Endothelial cell of umbilical vein (primary cell): ENCODE results near the gene ZDHHC18. TPM values are rescaled to one million over a fixed set of nuclear protein-coding genes. Genes with fewer than 3 reads are reported as not detected.

ENCODE experiments used
- BruUV-seq: library from RNA; stranded (reverse); fragments of 400-500 nt; replicated peaks from 2 replicates; lab custom pipeline; 2021; lab: Mats Ljungman, UMichigan
- CTCF ChIA-PET: fragments of 300-600, 350-600 bp; sonication (Branson Sonifier 250); formaldehyde crosslinking; loops from one replicate; lab custom pipeline; 2021; ENCODE audit warnings: antibody characterized with exemption, inconsistent platforms; lab: Charles Lee
- POLR2A ChIA-PET: fragments of 300-600, 350-600 bp; sonication (Branson Sonifier 250); formaldehyde crosslinking; loops from one replicate; lab custom pipeline; 2021; ENCODE audit warnings: antibody characterized with exemption, inconsistent platforms; lab: Charles Lee
- DNase-seq: peaks from one replicate; pipeline ENCODE4 v3.0.0-alpha.2; 2011; ENCODE audit warnings: low read depth, low spot score
- FAIRE-seq: peaks from 2 replicates; lab custom pipeline; 2011; peaks lifted over from hg19 to GRCh38; lab: Jason Lieb, UNC
- H2AFZ ChIP-seq: 2 replicates; pipeline ENCODE4 v1.6.0; 2012; ENCODE audit warnings: low read depth, low read length, control low read depth, inconsistent platforms
- H3K27ac ChIP-seq: 2 replicates; pipeline ENCODE4 v1.5.1; 2011; ENCODE audit warnings: low read depth, mild to moderate bottlenecking, control low read depth, low read length, moderate library complexity; ENCODE audit not compliant: insufficient read depth
- H3K27me3 ChIP-seq, 2 experiments: 2 replicates each; pipeline versions ENCODE4 v1.6.0 to v1.6.1; 2011; ENCODE audit warnings: low read length in 2 of 2, mixed read lengths in 1 of 2; ENCODE audit not compliant: control insufficient read depth in 2 of 2, insufficient read depth in 2 of 2
- H3K36me3 ChIP-seq, 2 experiments: 2 replicates in 1 of 2; 3 replicates in 1 of 2; pipeline ENCODE4 v1.5.1; 2011; ENCODE audit warnings: low read length in 2 of 2, mild to moderate bottlenecking in 1 of 2, moderate library complexity in 1 of 2; ENCODE audit not compliant: control insufficient read depth in 2 of 2, insufficient read depth in 2 of 2; ENCODE audit errors: extremely low read depth in 1 of 2
- H3K4me1 ChIP-seq: 3 replicates; pipeline ENCODE4 v1.5.1; 2011; ENCODE audit warnings: mild to moderate bottlenecking, low read length; ENCODE audit not compliant: control insufficient read depth, insufficient read depth; ENCODE audit errors: extremely low read depth
- H3K4me2 ChIP-seq: 2 replicates; pipeline ENCODE4 v1.6.1; 2011; ENCODE audit warnings: low read length, control low read depth, mixed read lengths; ENCODE audit not compliant: insufficient read depth
- H3K4me3 ChIP-seq, 3 experiments: fragments of 200-600 bp in 1 of 3; sonication (generic), shearing (Covaris generic) in 1 of 3; replicated peaks in 1 of 3; 2 replicates each; pipeline ENCODE4 v1.5.1; 2011 to 2016; ENCODE audit warnings: control low read depth in 3 of 3, low read length in 3 of 3, mild to moderate bottlenecking in 2 of 3, inconsistent platforms in 1 of 3, low read depth in 1 of 3, moderate library complexity in 1 of 3; ENCODE audit not compliant: insufficient read depth in 1 of 3
- H3K79me2 ChIP-seq: 2 replicates; pipeline ENCODE4 v1.6.0; 2012; ENCODE audit warnings: low read length, inconsistent platforms; ENCODE audit not compliant: control insufficient read depth, insufficient read depth
- H3K9ac ChIP-seq: replicated peaks from 2 replicates; pipeline ENCODE3; 2011; ENCODE audit warnings: low read length, control low read depth; ENCODE audit not compliant: insufficient read depth; ENCODE audit errors: extremely low read depth
- H3K9me1 ChIP-seq: replicated peaks from 3 replicates; pipeline ENCODE4 v1.6.0; 2011; ENCODE audit warnings: mild to moderate bottlenecking, low read length; ENCODE audit not compliant: control insufficient read depth, insufficient read depth; ENCODE audit errors: extremely low read depth
- H3K9me3 ChIP-seq: replicated peaks from 2 replicates; pipeline ENCODE4 v1.5.1; 2012; ENCODE audit warnings: low read length, inconsistent platforms; ENCODE audit not compliant: control insufficient read depth, insufficient read depth
- H4K20me1 ChIP-seq: replicated peaks from 2 replicates; pipeline ENCODE3; 2011; ENCODE audit warnings: mild to moderate bottlenecking, low read length; ENCODE audit not compliant: control insufficient read depth, insufficient read depth; ENCODE audit errors: extremely low read depth
- EZH2 ChIP-seq: IDR thresholded peaks from 2 replicates; pipeline ENCODE4 v1.6.1; 2012; ENCODE audit warnings: borderline replicate concordance, low read depth, mild to moderate bottlenecking, moderate library complexity, low read length, inconsistent platforms; ENCODE audit not compliant: severe bottlenecking
- FOS ChIP-seq: IDR thresholded peaks from 2 replicates; pipeline ENCODE4 v1.6.1; 2011; ENCODE audit warnings: mild to moderate bottlenecking, low read length, moderate library complexity, borderline replicate concordance; ENCODE audit not compliant: insufficient read depth
- GATA2 ChIP-seq: IDR thresholded peaks from 2 replicates; pipeline ENCODE4 v1.7.0; 2011; ENCODE audit warnings: low read depth, mild to moderate bottlenecking, moderate library complexity, mixed read lengths, low read length; ENCODE audit not compliant: insufficient read length, insufficient read depth
- JUN ChIP-seq: IDR thresholded peaks from 2 replicates; pipeline ENCODE4 v1.6.1; 2011; ENCODE audit warnings: borderline replicate concordance, low read depth; ENCODE audit not compliant: insufficient read length, insufficient read depth
- MAX ChIP-seq: IDR thresholded peaks from 2 replicates; pipeline ENCODE4 v1.6.1; 2011; ENCODE audit not compliant: insufficient read depth, insufficient read length
- MYC ChIP-seq: IDR thresholded peaks from one replicate; pipeline ENCODE4 v1.6.1; 2011; ENCODE audit warnings: mild to moderate bottlenecking, low read depth, low read length
- POLR2A ChIP-seq: IDR thresholded peaks from 2 replicates; pipeline ENCODE4 v1.6.1; 2012; ENCODE audit warnings: low read depth, mild to moderate bottlenecking, control low read depth, low read length
- POLR2AphosphoS5 ChIP-seq: IDR thresholded peaks from 2 replicates; pipeline ENCODE4 v1.6.1; 2012; ENCODE audit warnings: low read depth, mild to moderate bottlenecking, control low read depth, low read length, moderate library complexity; ENCODE audit not compliant: insufficient read depth
- dilution Hi-C: fragments of 300-500 bp; cut with MboI; formaldehyde crosslinking; loops from one replicate; pipeline ENCODE4 v1.15.0; 2019; ENCODE audit warnings: low sequenced_read_pairs; ENCODE audit not compliant: extremely low pct_ligation_motif_present
- intact Hi-C: fragments of 100-400 bp; cut with micrococcal nuclease; formaldehyde crosslinking; loops from one replicate; pipeline ENCODE4 v1.10.0; 2022
- polyA plus RNA-seq, 4 experiments: library from polyadenylated mRNA; depleted of rRNA in 3 of 4; stranded (reverse) in 3 of 4; unstranded in 1 of 4; fragments of >200 nt; gene quantifications; 2 replicates each; pipeline versions ENCODE4 v1.2.1 to v1.2.3, GENCODE V29; 2011 to 2012; ENCODE audit warnings: missing spikeins in 1 of 4
- total RNA-seq: library from RNA; stranded (reverse); gene quantifications from 2 replicates; pipeline ENCODE4 v1.2.3, GENCODE V29; 2021
- TF ChIP-seq, protein P1 (sequence below), 2 donors: IDR thresholded peaks; 1 replicate in 1 of 2; 2 replicates in 1 of 2; pipeline ENCODE4 v1.5.1; 2011; ENCODE audit warnings: low read length in 2 of 2, mild to moderate bottlenecking in 2 of 2, moderate library complexity in 2 of 2, control low read depth in 1 of 2, inconsistent platforms in 1 of 2, low read depth in 1 of 2; ENCODE audit not compliant: insufficient read depth in 1 of 2; ENCODE audit errors: extremely low read depth in 1 of 2

The ZDHHC18 gene
- total and polyA plus RNA-seq, 2 donors (not counting 3 experiments of a cell fraction or from before 2014, with no cell fraction given), result 25.2 to 48.2 TPM

DNA sequence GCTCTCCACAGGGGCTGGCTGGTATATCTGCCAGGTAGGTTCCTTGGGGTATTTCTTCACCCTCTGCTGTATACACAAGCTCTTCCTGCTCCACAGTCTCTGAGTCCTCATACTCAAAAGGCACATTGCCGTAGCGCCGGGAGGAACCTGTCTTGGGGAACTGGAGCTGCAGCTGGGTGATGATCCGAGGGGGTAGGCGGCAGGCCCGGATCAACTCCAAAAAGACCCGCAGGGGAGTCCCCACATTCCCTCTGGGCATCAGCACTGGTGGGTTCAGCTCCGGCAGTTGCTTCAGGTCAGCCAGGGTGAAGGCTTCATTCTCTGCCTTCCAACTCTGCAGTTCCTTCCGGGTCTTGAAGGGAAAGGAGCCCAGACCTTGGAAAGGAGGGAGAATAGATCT, 70.9 kb downstream of the ZDHHC18 start:
- peaks cover 19% of the 10 kb centered on the region for H3K79me2 ChIP-seq
- intact Hi-C loops, result no loop called here
- no peaks in the 10 kb centered on the region for H3K27me3 ChIP-seq
- H4K20me1 ChIP-seq, result no peaks in the 10 kb centered on the region
- H3K4me2 ChIP-seq, result no peak overlapping the region
- dilution Hi-C loops, result no loop called here
- DNase-seq (no peak), FAIRE-seq (no peak)
- H3K36me3 ChIP-seq, result peaks cover 0 to 22% of the 10 kb centered on the region in 2 experiments
- no peak overlapping the region for H3K9ac ChIP-seq
- H3K27ac ChIP-seq, result no peak overlapping the region
- CTCF ChIA-PET, result interaction anchor here (1.2 to 1.8 kb wide), 2 partner anchors 10 to 295 kb away, joined by 3 to 5 read pairs; no protein-coding TSS in a partner anchor
- no TSS peak for BruUV-seq
- no peak overlapping the region for H3K4me3 ChIP-seq
- no peaks in the 10 kb centered on the region for H3K9me1 ChIP-seq
- no peaks in the 10 kb centered on the region for H3K9me3 ChIP-seq
- POLR2A ChIA-PET, result no interaction called here
- no peak overlapping the region for H2AFZ ChIP-seq
- TF ChIP-seq, protein P1, sequence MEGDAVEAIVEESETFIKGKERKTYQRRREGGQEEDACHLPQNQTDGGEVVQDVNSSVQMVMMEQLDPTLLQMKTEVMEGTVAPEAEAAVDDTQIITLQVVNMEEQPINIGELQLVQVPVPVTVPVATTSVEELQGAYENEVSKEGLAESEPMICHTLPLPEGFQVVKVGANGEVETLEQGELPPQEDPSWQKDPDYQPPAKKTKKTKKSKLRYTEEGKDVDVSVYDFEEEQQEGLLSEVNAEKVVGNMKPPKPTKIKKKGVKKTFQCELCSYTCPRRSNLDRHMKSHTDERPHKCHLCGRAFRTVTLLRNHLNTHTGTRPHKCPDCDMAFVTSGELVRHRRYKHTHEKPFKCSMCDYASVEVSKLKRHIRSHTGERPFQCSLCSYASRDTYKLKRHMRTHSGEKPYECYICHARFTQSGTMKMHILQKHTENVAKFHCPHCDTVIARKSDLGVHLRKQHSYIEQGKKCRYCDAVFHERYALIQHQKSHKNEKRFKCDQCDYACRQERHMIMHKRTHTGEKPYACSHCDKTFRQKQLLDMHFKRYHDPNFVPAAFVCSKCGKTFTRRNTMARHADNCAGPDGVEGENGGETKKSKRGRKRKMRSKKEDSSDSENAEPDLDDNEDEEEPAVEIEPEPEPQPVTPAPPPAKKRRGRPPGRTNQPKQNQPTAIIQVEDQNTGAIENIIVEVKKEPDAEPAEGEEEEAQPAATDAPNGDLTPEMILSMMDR (IDR thresholded peaks at IDR 0.05; ENCODE audit: extremely low read depth in 1 of 2, insufficient read depth in 1 of 2, low read depth in 1 of 2, low read length in 2 of 2), result no peak
- TF ChIP-seq POLR2AphosphoS5 (no peak), JUN (no peak), POLR2A (no peak), MAX (no peak), MYC (no peak), EZH2 (no peak), GATA2 (no peak), FOS (no peak)
- peaks cover 12% of the 10 kb centered on the region for H3K4me1 ChIP-seq
